T-helper 1 cell treated with Interleukin-12 subunit alpha and Interleukin-12 subunit beta and Interleukin-4 antibody, amounts not matched to agents 30 ng/mL and 1 ng/mL, for 36 hours (primary cell): ENCODE results near the gene ADI1. TPM values are rescaled to one million over a fixed set of nuclear protein-coding genes. Genes with fewer than 3 reads are reported as not detected.
"Not testable (repeated sequence)": the region's sequence is repeated elsewhere in the genome, so short reads cannot be mapped to it uniquely, and the experiment has no call there.

Experiments
- intact Hi-C: fragments of 100-400 bp; cut with micrococcal nuclease; formaldehyde crosslinking; loops from one replicate; pipeline ENCODE4 v1.15.1; 2024
- total RNA-seq: library from RNA; stranded (reverse); gene quantifications from 2 replicates; pipeline ENCODE4 v1.2.3, GENCODE V29; 2022

ADI1 gene
- total RNA-seq, 1 donor from 2014 or later: 35.7 TPM

GRCh38 chr2:3532941-3533340 is 13.6 kb upstream of the ADI1 start:
- intact Hi-C loops: no loop called here

GRCh38 chr2:3529316-3530025 is 10.1 kb upstream of the ADI1 start:
- intact Hi-C loops: no loop called here

GRCh38 chr2:3527886-3528785 is 8.8 kb upstream of the ADI1 start:
- intact Hi-C loops: no loop called here

- intact Hi-C loops: no loop called here
These were observed 7.5 kb upstream of the ADI1 start for GRCh38 chr2:3526871-3527270.

GRCh38 chr2:3523551-3524041 is 4.3 kb upstream of the ADI1 start:
- intact Hi-C loops: no loop called here

- intact Hi-C loops: no loop called here
These were observed 3.7 kb upstream of the ADI1 start for GRCh38 chr2:3522961-3523421.

GRCh38 chr2:3520591-3520990 is 1.3 kb upstream of the ADI1 start:
- intact Hi-C loops: no loop called here

GRCh38 chr2:3518496-3519254 is 656 bp downstream of the ADI1 start:
- intact Hi-C loops: loop anchor here (1.0 to 2.0 kb wide), 8 partner anchors 40 to 1462 kb away; partner anchors contain the start of genes EIPR1, RNASEH1 and RPS7

GRCh38 chr2:3517948-3518495 is 1.3 kb downstream of the ADI1 start:
- intact Hi-C loops: loop anchor here (2.0 kb wide), 3 partner anchors 55 to 1461 kb away; no protein-coding TSS in a partner anchor

- intact Hi-C loops: no loop called here
These were observed 2.5 kb downstream of the ADI1 start for GRCh38 chr2:3516831-3517230.

GRCh38 chr2:3515438-3515837 is 3.9 kb downstream of the ADI1 start:
- intact Hi-C loops: not testable (repeated sequence)

- intact Hi-C loops: no loop called here
These were observed 6.1 kb downstream of the ADI1 start for GRCh38 chr2:3513026-3513810.

GRCh38 chr2:3512086-3512485 is 7.2 kb downstream of the ADI1 start:
- intact Hi-C loops: no loop called here

GRCh38 chr2:3505771-3506170 is 13.6 kb downstream of the ADI1 start:
- intact Hi-C loops: no loop called here

- intact Hi-C loops: no loop called here
These were observed 14.6 kb downstream of the ADI1 start for GRCh38 chr2:3504741-3505140.

- intact Hi-C loops: no loop called here
These were observed 15.8 kb downstream of the ADI1 start for GRCh38 chr2:3503483-3503882.

GRCh38 chr2:3503046-3503445 is 16.3 kb downstream of the ADI1 start:
- intact Hi-C loops: no loop called here

- intact Hi-C loops: no loop called here
These were observed 18.9 kb downstream of the ADI1 start for GRCh38 chr2:3500326-3500899.

GRCh38 chr2:3498783-3499394 is 20.4 kb downstream of the ADI1 start:
- intact Hi-C loops: no loop called here
